HEK293 (cell line): ENCODE measurements around the gene PRKG1.

Experiments
- CTCF ChIA-PET: fragments of 350-600 bp; formaldehyde crosslinking; extraction: SDS; loops from one replicate; lab custom pipeline; 2021; ENCODE audit warnings: antibody characterized with exemption; lab: Yijun Ruan, JAX
- POLR2A ChIA-PET: fragments of 300-600 bp; formaldehyde crosslinking; extraction: SDS; loops from one replicate; lab custom pipeline; 2020; ENCODE audit warnings: antibody characterized with exemption, inconsistent platforms; lab: Yijun Ruan, JAX
- H3K27ac ChIP-seq: fragments of 200-500 bp; sonication (Bioruptor generic); 2 replicates; pipeline ENCODE4 v1.5.1; 2014; ENCODE audit warnings: low read depth, low read length, control low read depth, inconsistent platforms; ENCODE audit errors: extremely low read depth
- H3K36me3 ChIP-seq, 2 experiments: fragments of 200-500 bp in 1 of 2; sonication (Bioruptor generic) in 1 of 2; 1 replicate in 1 of 2; 2 replicates in 1 of 2; pipeline ENCODE4 v1.5.1; 2014 to 2017; ENCODE audit warnings: inconsistent platforms in 2 of 2, low read length in 2 of 2; ENCODE audit not compliant: control insufficient read depth in 2 of 2, insufficient read depth in 1 of 2
- H3K4me1 ChIP-seq: fragments of 200-500 bp; sonication (Bioruptor generic); 2 replicates; pipeline ENCODE4 v1.5.1; 2014; ENCODE audit warnings: mild to moderate bottlenecking, low read length, inconsistent platforms; ENCODE audit not compliant: control insufficient read depth, insufficient read depth
- H3K4me3 ChIP-seq: 2 replicates; pipeline ENCODE4 v1.5.1; 2011; ENCODE audit warnings: low read depth, mild to moderate bottlenecking, control low read depth, low read length, moderate library complexity
- H3K9me3 ChIP-seq: fragments of 200-500 bp; sonication (Bioruptor generic); 2 replicates; pipeline ENCODE4 v1.5.1; 2014; ENCODE audit warnings: low read depth, low read length, inconsistent platforms; ENCODE audit not compliant: control insufficient read depth, insufficient read depth
- BCL11B ChIP-seq: fragments of 450-650 bp; formaldehyde crosslinking; IDR thresholded peaks from 2 replicates; pipeline ENCODE4 v1.5.1; 2016; ENCODE audit warnings: low read depth, missing biosample characterization, missing genetic modification characterization
- HOXD13 ChIP-seq: sonication (generic); formaldehyde crosslinking; IDR thresholded peaks from 2 replicates; pipeline ENCODE4 v1.8.0; 2022; ENCODE audit warnings: missing genetic modification reagents, borderline replicate concordance
- IKZF3 ChIP-seq: fragments of 450-650 bp; IDR thresholded peaks from 2 replicates; pipeline ENCODE4 v1.5.0; 2018; ENCODE audit warnings: missing biosample characterization, mild to moderate bottlenecking, missing genetic modification characterization, moderate library complexity
- KLF7 ChIP-seq: fragments of 450-650 bp; formaldehyde crosslinking; IDR thresholded peaks from 2 replicates; pipeline ENCODE4 v1.5.1; 2016; ENCODE audit warnings: missing biosample characterization, missing genetic modification characterization, borderline replicate concordance
- MEIS1 ChIP-seq: sonication (generic); formaldehyde crosslinking; IDR thresholded peaks from 2 replicates; pipeline ENCODE4 v1.8.1; 2022; ENCODE audit warnings: missing genetic modification reagents, mild to moderate bottlenecking, borderline replicate concordance
- OSR2 ChIP-seq: fragments of 450-650 bp; formaldehyde crosslinking; IDR thresholded peaks from 2 replicates; pipeline ENCODE4 v1.5.1; 2016; ENCODE audit warnings: missing biosample characterization, missing genetic modification characterization
- SP3 ChIP-seq: fragments of 450-650 bp; formaldehyde crosslinking; IDR thresholded peaks from 2 replicates; pipeline ENCODE4 v1.5.1; 2016; ENCODE audit warnings: missing biosample characterization, missing genetic modification characterization
- ZNF133 ChIP-seq: fragments of 450-650 bp; formaldehyde crosslinking; IDR thresholded peaks from 2 replicates; pipeline ENCODE4 v1.5.1; 2016; ENCODE audit warnings: missing biosample characterization, missing genetic modification characterization
- ZNF157 ChIP-seq: fragments of 450-650 bp; formaldehyde crosslinking; IDR thresholded peaks from 2 replicates; pipeline ENCODE4 v1.5.1; 2016; ENCODE audit warnings: missing biosample characterization, missing genetic modification characterization
- ZNF211 ChIP-seq: fragments of 450-650 bp; formaldehyde crosslinking; IDR thresholded peaks from 2 replicates; pipeline ENCODE4 v1.5.1; 2016; ENCODE audit warnings: low read depth, missing biosample characterization, missing genetic modification characterization
- ZNF239 ChIP-seq: fragments of 450-650 bp; formaldehyde crosslinking; IDR thresholded peaks from 2 replicates; pipeline ENCODE4 v1.5.1; 2016; ENCODE audit warnings: missing biosample characterization, missing genetic modification characterization
- ZNF350 ChIP-seq: fragments of 450-650 bp; formaldehyde crosslinking; IDR thresholded peaks from 2 replicates; pipeline ENCODE4 v1.5.0; 2017; ENCODE audit warnings: missing biosample characterization, mild to moderate bottlenecking, missing genetic modification characterization
- ZNF366 ChIP-seq: fragments of 450-650 bp; formaldehyde crosslinking; conservative IDR thresholded peaks from 2 replicates; pipeline ENCODE4 v1.5.1; 2016; ENCODE audit warnings: missing biosample characterization, missing genetic modification characterization
- ZNF514 ChIP-seq: fragments of 450-650 bp; formaldehyde crosslinking; IDR thresholded peaks from 2 replicates; pipeline ENCODE4 v1.5.1; 2016; ENCODE audit warnings: missing biosample characterization, missing genetic modification characterization
- ZNF549 ChIP-seq: fragments of 450-650 bp; IDR thresholded peaks from 2 replicates; pipeline ENCODE4 v1.5.1; 2018; ENCODE audit warnings: missing biosample characterization, missing genetic modification characterization, mild to moderate bottlenecking, inconsistent platforms, moderate library complexity
- ZNF561 ChIP-seq: fragments of 450-650 bp; IDR thresholded peaks from 2 replicates; pipeline ENCODE4 v1.5.1; 2018; ENCODE audit warnings: missing biosample characterization, missing genetic modification characterization, borderline replicate concordance
- ZNF596 ChIP-seq: fragments of 450-650 bp; IDR thresholded peaks from 2 replicates; pipeline ENCODE4 v1.5.0; 2018; ENCODE audit warnings: missing biosample characterization, mild to moderate bottlenecking, missing genetic modification characterization, moderate library complexity
- ZNF600 ChIP-seq: fragments of 450-650 bp; formaldehyde crosslinking; IDR thresholded peaks from 2 replicates; pipeline ENCODE4 v1.5.1; 2016; ENCODE audit warnings: missing biosample characterization, missing genetic modification characterization
- ZNF658 ChIP-seq: fragments of 450-650 bp; formaldehyde crosslinking; IDR thresholded peaks from 2 replicates; pipeline ENCODE4; 2016; ENCODE audit warnings: missing biosample characterization, missing genetic modification characterization
- ZNF76 ChIP-seq: fragments of 450-650 bp; formaldehyde crosslinking; IDR thresholded peaks from 2 replicates; pipeline ENCODE4; 2016; ENCODE audit warnings: low read depth, missing biosample characterization, missing genetic modification characterization, borderline replicate concordance
- ZNF776 ChIP-seq: fragments of 450-650 bp; formaldehyde crosslinking; IDR thresholded peaks from 2 replicates; pipeline ENCODE4 v1.5.0; 2017; ENCODE audit warnings: missing biosample characterization, missing genetic modification characterization, borderline replicate concordance
- ZNF777 ChIP-seq: fragments of 450-650 bp; formaldehyde crosslinking; IDR thresholded peaks from 2 replicates; pipeline ENCODE4 v1.5.1; 2017; ENCODE audit warnings: missing biosample characterization, missing genetic modification characterization, borderline replicate concordance
- ZNF843 ChIP-seq: fragments of 450-650 bp; formaldehyde crosslinking; IDR thresholded peaks from 2 replicates; pipeline ENCODE4 v1.5.1; 2016; ENCODE audit warnings: missing biosample characterization, missing genetic modification characterization
- TF ChIP-seq, protein P1 (sequence below): fragments of 450-650 bp; formaldehyde crosslinking; IDR thresholded peaks from 2 replicates; pipeline ENCODE4 v1.5.1; 2016; ENCODE audit warnings: missing biosample characterization, missing genetic modification characterization
- TF ChIP-seq, protein P2 (sequence below): fragments of 450-650 bp; formaldehyde crosslinking; IDR thresholded peaks from 2 replicates; pipeline ENCODE4 v1.5.1; 2016; ENCODE audit warnings: missing biosample characterization, missing genetic modification characterization
- TF ChIP-seq, protein P3 (sequence below): fragments of 450-650 bp; formaldehyde crosslinking; IDR thresholded peaks from 2 replicates; pipeline ENCODE4 v1.5.0; 2017; ENCODE audit warnings: missing biosample characterization, missing genetic modification characterization, borderline replicate concordance

PRKG1 gene

DNA sequence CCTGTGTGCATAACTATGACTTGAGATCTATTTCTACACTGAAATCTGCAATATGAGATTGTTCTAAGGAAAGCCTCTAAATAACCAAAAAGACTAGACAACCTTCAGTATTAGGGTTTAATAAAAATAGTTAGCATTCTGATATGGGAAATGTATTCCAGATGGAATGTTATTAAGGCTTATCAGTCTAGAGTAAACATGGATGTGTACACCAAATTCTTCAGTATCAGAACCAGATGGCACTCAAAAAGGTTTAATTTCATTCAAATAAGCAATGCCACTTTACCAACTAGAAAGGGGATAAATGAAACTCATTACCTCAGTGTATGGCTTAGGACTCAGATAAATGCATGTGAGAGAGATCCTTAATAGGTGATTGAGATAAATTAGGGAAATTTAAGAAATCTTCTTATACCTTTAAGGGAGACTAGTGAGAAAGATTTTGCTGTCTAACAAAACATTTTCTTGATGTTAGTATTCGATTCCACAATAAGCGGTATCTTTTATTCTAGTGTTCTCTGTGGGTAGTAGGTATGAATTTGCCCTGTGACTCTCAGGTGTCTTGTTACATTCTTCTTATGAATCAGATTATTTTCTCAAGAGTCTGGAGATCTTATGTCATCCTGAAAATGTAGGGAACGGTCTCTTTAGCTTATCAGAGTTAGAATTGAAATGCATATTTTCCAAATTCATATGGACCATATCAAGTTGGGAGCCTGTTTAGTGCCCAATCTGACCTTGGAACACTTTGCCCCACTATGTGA lies 159.2 kb downstream of the PRKG1 start:
- ChIA-PET POLR2A (no interaction called here), CTCF (no interaction called here)
- no peak overlapping the region for H3K4me3 ChIP-seq
- TF ChIP-seq ZNF596 (tag by site-specific recombination) (no peak), ZNF211 (tag by site-specific recombination) (no peak), KLF7 (no peak), ZNF658 (tag by site-specific recombination) (no peak), ZNF549 (tag by site-specific recombination) (no peak), SP3 (no peak), BCL11B (no peak), ZNF777 (no peak), ZNF776 (no peak), HOXD13 (CRISPR knock-in tag) (no peak), ZNF600 (tag by site-specific recombination) (no peak), ZNF366 (tag by site-specific recombination) (no peak), ZNF157 (tag by site-specific recombination) (no peak)
- H3K9me3 ChIP-seq = no peaks in the 10 kb centered on the region
- H3K4me1 ChIP-seq = peaks cover 15% of the 10 kb centered on the region
- H3K36me3 ChIP-seq = no peaks in the 10 kb centered on the region
- no peak overlapping the region for H3K27ac ChIP-seq

DNA sequence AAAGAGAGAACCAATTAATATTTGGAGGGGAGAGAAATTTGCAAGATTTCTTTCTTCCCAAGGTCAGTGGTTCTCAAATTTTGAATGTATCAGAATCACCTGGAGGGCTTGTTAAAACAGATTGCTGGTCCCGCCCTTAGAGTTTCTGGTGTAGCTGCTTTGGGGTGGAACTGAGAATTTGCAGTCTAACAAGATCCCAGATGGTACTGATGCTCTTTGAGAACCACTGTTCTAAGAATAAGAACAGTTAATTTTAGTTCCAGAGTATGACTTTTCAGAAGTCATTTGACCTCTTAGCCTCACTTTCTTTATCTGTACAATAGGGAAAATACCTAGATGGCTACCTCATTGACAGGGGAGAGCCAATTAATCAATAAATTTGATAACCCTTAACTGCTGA lies 161.6 kb downstream of the PRKG1 start:
- Histone ChIP-seq H3K36me3 (no peaks in the 10 kb centered on the region), H3K4me1 (peaks cover 15% of the 10 kb centered on the region), H3K27ac (no peak overlapping the region), H3K4me3 (no peak overlapping the region), H3K9me3 (no peaks in the 10 kb centered on the region)
- TF ChIP-seq MEIS1 (CRISPR knock-in tag) (no peak), ZNF561 (tag by site-specific recombination) (no peak), ZNF239 (tag by site-specific recombination) (no peak), ZNF133 (tag by site-specific recombination) (no peak), ZNF514 (tag by site-specific recombination) (no peak), ZNF76 (tag by site-specific recombination) (no peak), ZNF843 (tag by site-specific recombination) (no peak), ZNF350 (tag by site-specific recombination) (no peak), IKZF3 (no peak), OSR2 (tag by site-specific recombination) (no peak)
- TF ChIP-seq, protein P1, sequence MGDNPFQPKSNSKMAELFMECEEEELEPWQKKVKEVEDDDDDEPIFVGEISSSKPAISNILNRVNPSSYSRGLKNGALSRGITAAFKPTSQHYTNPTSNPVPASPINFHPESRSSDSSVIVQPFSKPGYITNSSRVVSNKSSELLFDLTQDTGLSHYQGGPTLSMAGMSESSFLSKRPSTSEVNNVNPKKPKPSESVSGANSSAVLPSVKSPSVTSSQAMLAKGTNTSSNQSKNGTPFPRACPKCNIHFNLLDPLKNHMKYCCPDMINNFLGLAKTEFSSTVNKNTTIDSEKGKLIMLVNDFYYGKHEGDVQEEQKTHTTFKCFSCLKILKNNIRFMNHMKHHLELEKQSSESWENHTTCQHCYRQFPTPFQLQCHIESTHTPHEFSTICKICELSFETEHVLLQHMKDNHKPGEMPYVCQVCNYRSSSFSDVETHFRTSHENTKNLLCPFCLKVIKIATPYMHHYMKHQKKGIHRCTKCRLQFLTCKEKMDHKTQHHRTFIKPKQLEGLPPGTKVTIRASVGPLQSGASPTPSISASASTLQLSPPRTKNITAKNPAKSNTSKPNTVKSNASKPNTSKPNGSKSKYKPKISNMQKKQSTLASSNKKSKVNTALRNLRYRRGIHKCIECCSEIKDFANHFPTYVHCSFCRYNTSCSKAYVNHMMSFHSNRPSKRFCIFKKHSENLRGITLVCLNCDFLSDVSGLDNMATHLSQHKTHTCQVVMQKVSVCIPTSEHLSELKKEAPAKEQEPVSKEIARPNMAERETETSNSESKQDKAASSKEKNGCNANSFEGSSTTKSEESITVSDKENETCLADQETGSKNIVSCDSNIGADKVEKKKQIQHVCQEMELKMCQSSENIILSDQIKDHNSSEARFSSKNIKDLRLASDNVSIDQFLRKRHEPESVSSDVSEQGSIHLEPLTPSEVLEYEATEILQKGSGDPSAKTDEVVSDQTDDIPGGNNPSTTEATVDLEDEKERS (tag by site-specific recombination) = no peak
- TF ChIP-seq, protein P2, sequence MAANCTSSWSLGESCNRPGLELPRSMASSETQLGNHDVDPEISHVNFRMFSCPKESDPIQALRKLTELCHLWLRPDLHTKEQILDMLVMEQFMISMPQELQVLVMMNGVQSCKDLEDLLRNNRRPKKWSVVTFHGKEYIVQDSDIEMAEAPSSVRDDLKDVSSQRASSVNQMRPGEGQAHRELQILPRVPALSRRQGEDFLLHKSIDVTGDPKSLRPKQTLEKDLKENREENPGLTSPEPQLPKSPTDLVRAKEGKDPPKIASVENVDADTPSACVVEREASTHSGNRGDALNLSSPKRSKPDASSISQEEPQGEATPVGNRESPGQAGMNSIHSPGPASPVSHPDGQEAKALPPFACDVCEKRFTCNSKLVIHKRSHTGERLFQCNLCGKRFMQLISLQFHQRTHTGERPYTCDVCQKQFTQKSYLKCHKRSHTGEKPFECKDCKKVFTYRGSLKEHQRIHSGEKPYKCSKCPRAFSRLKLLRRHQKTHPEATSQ (tag by site-specific recombination) = no peak
- TF ChIP-seq, protein P3, sequence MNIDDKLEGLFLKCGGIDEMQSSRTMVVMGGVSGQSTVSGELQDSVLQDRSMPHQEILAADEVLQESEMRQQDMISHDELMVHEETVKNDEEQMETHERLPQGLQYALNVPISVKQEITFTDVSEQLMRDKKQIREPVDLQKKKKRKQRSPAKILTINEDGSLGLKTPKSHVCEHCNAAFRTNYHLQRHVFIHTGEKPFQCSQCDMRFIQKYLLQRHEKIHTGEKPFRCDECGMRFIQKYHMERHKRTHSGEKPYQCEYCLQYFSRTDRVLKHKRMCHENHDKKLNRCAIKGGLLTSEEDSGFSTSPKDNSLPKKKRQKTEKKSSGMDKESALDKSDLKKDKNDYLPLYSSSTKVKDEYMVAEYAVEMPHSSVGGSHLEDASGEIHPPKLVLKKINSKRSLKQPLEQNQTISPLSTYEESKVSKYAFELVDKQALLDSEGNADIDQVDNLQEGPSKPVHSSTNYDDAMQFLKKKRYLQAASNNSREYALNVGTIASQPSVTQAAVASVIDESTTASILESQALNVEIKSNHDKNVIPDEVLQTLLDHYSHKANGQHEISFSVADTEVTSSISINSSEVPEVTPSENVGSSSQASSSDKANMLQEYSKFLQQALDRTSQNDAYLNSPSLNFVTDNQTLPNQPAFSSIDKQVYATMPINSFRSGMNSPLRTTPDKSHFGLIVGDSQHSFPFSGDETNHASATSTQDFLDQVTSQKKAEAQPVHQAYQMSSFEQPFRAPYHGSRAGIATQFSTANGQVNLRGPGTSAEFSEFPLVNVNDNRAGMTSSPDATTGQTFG = no peak
- ChIA-PET CTCF (no interaction called here), POLR2A (no interaction called here)
